LHCN-M2 (cell line): ENCODE results near the gene EID1. TPM values are rescaled to one million over a fixed set of nuclear protein-coding genes. Genes with fewer than 3 reads are reported as not detected.
"Not testable (repeated sequence)": the region's sequence is repeated elsewhere in the genome, so short reads cannot be mapped to it uniquely, and the experiment has no call there.

Source experiments
- DNase-seq: peaks from one replicate; pipeline ENCODE4 v3.0.0-alpha.2; 2012; ENCODE audit warnings: low read depth
- total RNA-seq: library from RNA; depleted of rRNA; stranded (reverse); fragments of >200 nt; gene quantifications from 2 replicates; pipeline ENCODE4 v1.2.3, GENCODE V29; 2014; rRNA removed

The EID1 gene
- total RNA-seq, 1 experiment from 2014 or later, result 243 TPM

GRCh38 chr15:48909313-48909712, 31.4 kb downstream of the EID1 start:
- DNase-seq, result not testable (repeated sequence)

- DNase-seq, result not testable (repeated sequence)
Observed at GRCh38 chr15:48910554-48910953, 32.6 kb downstream of the EID1 start.

GRCh38 chr15:48913141-48913540, 35.2 kb downstream of the EID1 start:
- DNase-seq, result no peak

- no peak for DNase-seq
Observed at GRCh38 chr15:48914717-48915116, 36.8 kb downstream of the EID1 start.

GRCh38 chr15:48915861-48916260, 37.9 kb downstream of the EID1 start:
- DNase-seq, result no peak

- no peak for DNase-seq
Observed at GRCh38 chr15:48916721-48917120, 38.8 kb downstream of the EID1 start.

- DNase-seq, result no peak
Observed at GRCh38 chr15:48922046-48922445, 44.1 kb downstream of the EID1 start.

GRCh38 chr15:48924528-48925393, 46.8 kb downstream of the EID1 start:
- DNase-seq, result no peak

- DNase-seq, result peak; percentile 96
Observed at GRCh38 chr15:48925714-48926223, 47.8 kb downstream of the EID1 start.

- peak; percentile 71 for DNase-seq
Observed at GRCh38 chr15:48928877-48929538, 51.1 kb downstream of the EID1 start.

- DNase-seq, result no peak
Observed at GRCh38 chr15:48929661-48930060, 51.7 kb downstream of the EID1 start.

Other genes starting within 250 kb of the EID1 start
- gene FBN1, start 232.4 kb upstream of the EID1 start, total RNA-seq, result 109 and 128 TPM in 2 replicates
- 10.0 and 12.4 TPM in 2 replicates for gene CEP152, start 67.1 kb upstream of the EID1 start, total RNA-seq
- 2.1 and 2.4 TPM in 2 replicates for gene SHC4, start 85.8 kb downstream of the EID1 start, total RNA-seq
- 25.5 and 30.3 TPM in 2 replicates for gene SECISBP2L, start 168.3 kb downstream of the EID1 start, total RNA-seq